NB4 (cell line): ENCODE measurements around the gene MYADML2.

Experiments used
- DNase-seq: peaks from one replicate; pipeline ENCODE4 v3.0.0; 2010; ENCODE audit warnings: low read depth
- H3K4me3 ChIP-seq: one replicate; pipeline ENCODE4 v1.5.1; 2011; ENCODE audit warnings: mild to moderate bottlenecking, low read depth, low read length, moderate library complexity
- CTCF ChIP-seq: IDR thresholded peaks from one replicate; pipeline ENCODE4 v1.5.1; 2012; ENCODE audit warnings: low read depth, low read length
- MYC ChIP-seq: IDR thresholded peaks from 2 replicates; pipeline ENCODE4 v1.6.1; 2011; ENCODE audit warnings: low read depth, low read length
- POLR2A ChIP-seq: IDR thresholded peaks from 2 replicates; pipeline ENCODE4 v1.6.1; 2011; ENCODE audit warnings: mild to moderate bottlenecking; ENCODE audit not compliant: insufficient read length; ENCODE audit errors: extremely low read depth
- TF ChIP-seq, protein P1 (sequence below): IDR thresholded peaks from 2 replicates; pipeline ENCODE4 v1.6.1; 2011; ENCODE audit warnings: low read depth, low read length

MYADML2 gene

DNA sequence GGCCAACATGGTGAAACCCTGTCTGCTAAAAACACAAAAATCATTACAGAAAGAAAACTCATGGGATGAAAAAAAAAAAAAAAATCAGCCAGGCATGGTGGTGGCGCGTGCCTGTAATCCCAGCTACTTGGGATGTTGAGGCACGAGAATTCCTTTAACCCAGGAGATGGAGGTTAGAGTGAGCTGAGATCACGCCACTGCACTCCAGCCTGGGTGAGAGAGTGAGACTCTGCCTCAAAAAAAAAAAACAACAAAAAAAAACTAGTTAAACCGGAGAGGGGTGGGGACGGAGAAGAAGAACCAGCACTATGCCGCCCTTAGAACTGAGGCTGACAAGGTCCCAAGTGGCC is 21.3 kb upstream of the MYADML2 start:
- H3K4me3 ChIP-seq: no peak overlapping the region
- TF ChIP-seq CTCF (no peak), POLR2A (no peak), MYC (no peak)
- TF ChIP-seq, protein P1, sequence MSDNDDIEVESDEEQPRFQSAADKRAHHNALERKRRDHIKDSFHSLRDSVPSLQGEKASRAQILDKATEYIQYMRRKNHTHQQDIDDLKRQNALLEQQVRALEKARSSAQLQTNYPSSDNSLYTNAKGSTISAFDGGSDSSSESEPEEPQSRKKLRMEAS: no peak
- DNase-seq: no peak

- H3K4me3 ChIP-seq: no peak overlapping the region
- DNase-seq: peak; percentile 52
- TF ChIP-seq POLR2A: no peak
- TF ChIP-seq CTCF: no peak
- TF ChIP-seq, protein P1: no peak
- no peak for TF ChIP-seq MYC
Observed at GRCh38 chr17:81967533-81968395, 20.7 kb upstream of the MYADML2 start.

- DNase-seq: no peak
- TF ChIP-seq POLR2A (no peak), CTCF (no peak), MYC (no peak)
- TF ChIP-seq, protein P1: no peak
- no peak overlapping the region for H3K4me3 ChIP-seq
Observed at GRCh38 chr17:81967244-81967532, 20.2 kb upstream of the MYADML2 start.

- TF ChIP-seq, protein P1: no peak
- no peak for TF ChIP-seq CTCF
- no peak for TF ChIP-seq MYC
- TF ChIP-seq POLR2A: no peak
- DNase-seq: peak; percentile 56
- H3K4me3 ChIP-seq: no peak overlapping the region
Observed at GRCh38 chr17:81966343-81967243, 19.6 kb upstream of the MYADML2 start.

DNA sequence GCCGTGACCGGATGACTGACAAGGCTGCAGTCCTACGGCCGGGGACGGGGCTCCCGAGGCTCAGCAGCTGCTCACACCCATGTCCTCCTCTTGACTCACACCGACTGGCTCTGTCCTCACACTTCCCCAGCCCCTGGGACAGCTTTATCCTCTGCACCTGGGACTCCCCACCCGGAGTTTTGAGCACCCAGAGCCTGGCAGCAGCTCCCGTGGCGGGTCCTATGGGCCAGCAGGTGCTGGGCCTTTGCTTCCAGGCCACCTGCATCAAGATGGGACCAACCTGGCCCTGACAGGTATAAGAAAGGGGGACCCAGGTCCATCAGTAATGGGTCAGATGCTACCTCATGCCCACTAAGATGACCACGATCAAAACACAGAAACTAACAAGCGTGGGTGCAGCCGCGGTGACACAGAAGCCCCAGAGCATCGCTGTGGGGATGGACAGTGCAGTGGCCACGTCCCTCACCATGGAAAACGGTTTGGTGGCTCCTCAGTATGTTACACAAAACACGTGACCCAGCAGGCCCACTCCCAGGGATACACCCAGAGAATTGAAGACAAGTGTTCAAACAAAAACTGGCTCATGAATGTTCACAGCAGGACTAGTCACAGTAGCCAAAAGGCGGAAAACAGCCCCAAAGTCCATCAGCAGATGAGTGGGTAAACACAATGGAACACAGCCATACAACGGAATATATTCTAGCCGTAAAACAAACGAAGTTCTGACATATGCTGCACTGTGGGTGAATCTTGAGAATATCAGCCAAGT is 17.2 kb upstream of the MYADML2 start:
- TF ChIP-seq, protein P1: no peak
- TF ChIP-seq POLR2A (no peak), CTCF (no peak), MYC (no peak)
- no peak for DNase-seq

More for the DNA sequence above, 17.2 kb upstream of the MYADML2 start:
- H3K4me3 ChIP-seq: no peak overlapping the region
